HepG2 (cell line): ENCODE data around the gene GAL3ST1. TPM values are rescaled to one million over a fixed set of nuclear protein-coding genes. Genes with fewer than 3 reads are reported as not detected.

ENCODE experiments used
- CHD4 ChIP-seq: fragments of 200-600 bp; sonication (generic); IDR thresholded peaks from 2 replicates; pipeline ENCODE4 v1.7.0; 2017; ENCODE audit warnings: mild to moderate bottlenecking, low read length, borderline replicate concordance
- FOXA3 ChIP-seq: IDR thresholded peaks from 2 replicates; pipeline ENCODE4 v1.6.1; 2016; ENCODE audit warnings: missing genetic modification reagents, missing compliant biosample characterization
- POLR2A ChIP-seq, 2 experiments: IDR thresholded peaks; 2 replicates each; pipeline ENCODE4 v1.6.1; 2011; ENCODE audit warnings: low read depth in 2 of 2, low read length in 2 of 2, mild to moderate bottlenecking in 1 of 2, moderate library complexity in 1 of 2; ENCODE audit not compliant: insufficient read depth in 1 of 2
- SMAD9 ChIP-seq: sonication (generic); formaldehyde crosslinking; IDR thresholded peaks from 2 replicates; pipeline ENCODE4 v1.5.1; 2020; ENCODE audit warnings: mild to moderate bottlenecking, missing genetic modification reagents
- SP4 ChIP-seq: sonication (generic); formaldehyde crosslinking; IDR thresholded peaks from 2 replicates; pipeline ENCODE4 v1.8.1; 2023; ENCODE audit warnings: mild to moderate bottlenecking, missing genetic modification reagents
- ZNF343 ChIP-seq: sonication (generic); formaldehyde crosslinking; IDR thresholded peaks from 2 replicates; pipeline ENCODE4 v1.4.0; 2020; ENCODE audit warnings: mild to moderate bottlenecking, missing genetic modification reagents
- ZNF629 ChIP-seq: sonication (generic); formaldehyde crosslinking; conservative IDR thresholded peaks from 2 replicates; pipeline ENCODE4 v1.5.0; 2020; ENCODE audit warnings: missing genetic modification reagents
- ZNF850 ChIP-seq: sonication (generic); formaldehyde crosslinking; conservative IDR thresholded peaks from 2 replicates; pipeline ENCODE4 v1.9.0; 2021; ENCODE audit warnings: mild to moderate bottlenecking, missing genetic modification reagents
- polyA plus RNA-seq, 8 experiments: library from polyadenylated mRNA; depleted of rRNA in 3 of 8; stranded (reverse) in 7 of 8; unstranded in 1 of 8; fragments of >200 nt; fragmentation: Illumina TruSeq in 4 of 8; extraction: Trizol in 4 of 8; gene quantifications; 2 replicates each; pipeline versions ENCODE4 v1.2.1 to v1.2.3, GENCODE V29; 2011 to 2016; ENCODE audit warnings: low read depth in 4 of 8, missing spikeins in 1 of 8, mixed read lengths in 1 of 8; ENCODE audit not compliant: insufficient read depth in 1 of 8
- total RNA-seq, 5 experiments: library from RNA; depleted of rRNA; stranded (reverse); fragments of >200 nt; fragmentation: Illumina TruSeq; extraction: Trizol; gene quantifications; 2 replicates each; pipeline ENCODE4 v1.2.3, GENCODE V29; 2016; ENCODE audit warnings: low read depth in 1 of 5
- TF ChIP-seq, protein P1 (sequence below): sonication (generic); formaldehyde crosslinking; conservative IDR thresholded peaks from 2 replicates; pipeline ENCODE4 v1.4.0; 2020; ENCODE audit warnings: missing genetic modification reagents
- TF ChIP-seq, protein P2 (sequence below): sonication (generic); formaldehyde crosslinking; IDR thresholded peaks from 2 replicates; pipeline ENCODE4 v1.4.0; 2020; ENCODE audit warnings: missing genetic modification reagents, borderline replicate concordance
- TF ChIP-seq, protein P3 (sequence below): sonication (generic); formaldehyde crosslinking; conservative IDR thresholded peaks from 2 replicates; pipeline ENCODE4 v1.4.0; 2020; ENCODE audit warnings: missing genetic modification reagents
- TF ChIP-seq, protein P4 (sequence below): sonication (generic); formaldehyde crosslinking; IDR thresholded peaks from 2 replicates; pipeline ENCODE4 v1.5.1; 2020; ENCODE audit warnings: mild to moderate bottlenecking, moderate library complexity, missing genetic modification reagents

GAL3ST1 gene
- total and polyA plus RNA-seq, 2 of the 13 experiments (the other 11 are each of a cell fraction or from before 2014, with no cell fraction given): 4.4 to 14.7 TPM

DNA sequence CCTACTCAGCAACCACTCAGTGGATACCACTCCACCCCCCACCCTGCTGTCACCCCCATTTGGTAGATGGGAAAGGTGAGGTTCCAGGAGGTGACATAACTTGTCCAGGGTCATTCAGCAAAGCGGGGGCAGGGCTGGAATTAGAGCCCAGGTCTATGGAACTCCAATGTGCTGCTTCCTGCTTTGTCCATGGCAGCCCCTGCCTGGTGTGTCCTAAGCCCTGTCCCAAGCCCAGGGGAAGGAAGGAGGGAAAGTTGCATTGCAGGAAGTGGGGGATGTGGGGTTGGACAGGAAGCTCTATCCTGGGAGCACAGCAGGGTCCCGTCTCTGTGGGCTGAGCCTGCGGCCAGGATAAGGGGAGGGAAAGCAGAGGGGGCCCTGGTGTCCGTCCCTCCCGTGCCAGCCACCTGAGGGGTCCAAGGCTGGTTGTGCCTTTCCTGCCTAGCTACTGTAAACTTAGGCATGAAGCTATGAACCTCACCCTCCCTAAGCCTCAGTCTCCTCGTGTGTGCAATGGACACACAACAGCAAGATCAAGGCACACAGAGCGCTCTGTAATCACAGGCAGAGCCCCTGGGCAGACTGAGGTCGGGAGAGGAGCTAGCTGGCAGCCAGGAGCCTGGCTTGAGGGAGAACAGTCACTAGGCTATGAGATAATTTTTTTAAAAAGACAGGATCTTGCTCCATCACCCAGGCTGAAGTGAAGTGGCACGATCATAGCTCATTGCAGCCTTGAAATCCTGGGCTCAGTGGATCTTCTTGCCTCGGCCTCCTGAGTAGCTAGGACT is 12.9 kb downstream of the GAL3ST1 start (continued):
- TF ChIP-seq FOXA3 (CRISPR knock-in tag): no peak
- TF ChIP-seq, protein P1, sequence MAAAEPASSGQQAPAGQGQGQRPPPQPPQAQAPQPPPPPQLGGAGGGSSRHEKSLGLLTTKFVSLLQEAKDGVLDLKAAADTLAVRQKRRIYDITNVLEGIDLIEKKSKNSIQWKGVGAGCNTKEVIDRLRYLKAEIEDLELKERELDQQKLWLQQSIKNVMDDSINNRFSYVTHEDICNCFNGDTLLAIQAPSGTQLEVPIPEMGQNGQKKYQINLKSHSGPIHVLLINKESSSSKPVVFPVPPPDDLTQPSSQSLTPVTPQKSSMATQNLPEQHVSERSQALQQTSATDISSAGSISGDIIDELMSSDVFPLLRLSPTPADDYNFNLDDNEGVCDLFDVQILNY (CRISPR knock-in tag): no peak
- TF ChIP-seq ZNF343 (CRISPR knock-in tag): no peak
- no peak for TF ChIP-seq CHD4
- TF ChIP-seq, protein P2, sequence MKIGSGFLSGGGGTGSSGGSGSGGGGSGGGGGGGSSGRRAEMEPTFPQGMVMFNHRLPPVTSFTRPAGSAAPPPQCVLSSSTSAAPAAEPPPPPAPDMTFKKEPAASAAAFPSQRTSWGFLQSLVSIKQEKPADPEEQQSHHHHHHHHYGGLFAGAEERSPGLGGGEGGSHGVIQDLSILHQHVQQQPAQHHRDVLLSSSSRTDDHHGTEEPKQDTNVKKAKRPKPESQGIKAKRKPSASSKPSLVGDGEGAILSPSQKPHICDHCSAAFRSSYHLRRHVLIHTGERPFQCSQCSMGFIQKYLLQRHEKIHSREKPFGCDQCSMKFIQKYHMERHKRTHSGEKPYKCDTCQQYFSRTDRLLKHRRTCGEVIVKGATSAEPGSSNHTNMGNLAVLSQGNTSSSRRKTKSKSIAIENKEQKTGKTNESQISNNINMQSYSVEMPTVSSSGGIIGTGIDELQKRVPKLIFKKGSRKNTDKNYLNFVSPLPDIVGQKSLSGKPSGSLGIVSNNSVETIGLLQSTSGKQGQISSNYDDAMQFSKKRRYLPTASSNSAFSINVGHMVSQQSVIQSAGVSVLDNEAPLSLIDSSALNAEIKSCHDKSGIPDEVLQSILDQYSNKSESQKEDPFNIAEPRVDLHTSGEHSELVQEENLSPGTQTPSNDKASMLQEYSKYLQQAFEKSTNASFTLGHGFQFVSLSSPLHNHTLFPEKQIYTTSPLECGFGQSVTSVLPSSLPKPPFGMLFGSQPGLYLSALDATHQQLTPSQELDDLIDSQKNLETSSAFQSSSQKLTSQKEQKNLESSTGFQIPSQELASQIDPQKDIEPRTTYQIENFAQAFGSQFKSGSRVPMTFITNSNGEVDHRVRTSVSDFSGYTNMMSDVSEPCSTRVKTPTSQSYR: 0 out of 2 replicates have a peak, but pooled peaks have one; percentile 49
- TF ChIP-seq SP4 (CRISPR knock-in tag): no peak
- TF ChIP-seq ZNF629 (CRISPR knock-in tag): peak; percentile 78
- TF ChIP-seq SMAD9: no peak
- TF ChIP-seq, protein P3, sequence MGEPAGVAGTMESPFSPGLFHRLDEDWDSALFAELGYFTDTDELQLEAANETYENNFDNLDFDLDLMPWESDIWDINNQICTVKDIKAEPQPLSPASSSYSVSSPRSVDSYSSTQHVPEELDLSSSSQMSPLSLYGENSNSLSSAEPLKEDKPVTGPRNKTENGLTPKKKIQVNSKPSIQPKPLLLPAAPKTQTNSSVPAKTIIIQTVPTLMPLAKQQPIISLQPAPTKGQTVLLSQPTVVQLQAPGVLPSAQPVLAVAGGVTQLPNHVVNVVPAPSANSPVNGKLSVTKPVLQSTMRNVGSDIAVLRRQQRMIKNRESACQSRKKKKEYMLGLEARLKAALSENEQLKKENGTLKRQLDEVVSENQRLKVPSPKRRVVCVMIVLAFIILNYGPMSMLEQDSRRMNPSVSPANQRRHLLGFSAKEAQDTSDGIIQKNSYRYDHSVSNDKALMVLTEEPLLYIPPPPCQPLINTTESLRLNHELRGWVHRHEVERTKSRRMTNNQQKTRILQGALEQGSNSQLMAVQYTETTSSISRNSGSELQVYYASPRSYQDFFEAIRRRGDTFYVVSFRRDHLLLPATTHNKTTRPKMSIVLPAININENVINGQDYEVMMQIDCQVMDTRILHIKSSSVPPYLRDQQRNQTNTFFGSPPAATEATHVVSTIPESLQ: no peak
- TF ChIP-seq, protein P4, sequence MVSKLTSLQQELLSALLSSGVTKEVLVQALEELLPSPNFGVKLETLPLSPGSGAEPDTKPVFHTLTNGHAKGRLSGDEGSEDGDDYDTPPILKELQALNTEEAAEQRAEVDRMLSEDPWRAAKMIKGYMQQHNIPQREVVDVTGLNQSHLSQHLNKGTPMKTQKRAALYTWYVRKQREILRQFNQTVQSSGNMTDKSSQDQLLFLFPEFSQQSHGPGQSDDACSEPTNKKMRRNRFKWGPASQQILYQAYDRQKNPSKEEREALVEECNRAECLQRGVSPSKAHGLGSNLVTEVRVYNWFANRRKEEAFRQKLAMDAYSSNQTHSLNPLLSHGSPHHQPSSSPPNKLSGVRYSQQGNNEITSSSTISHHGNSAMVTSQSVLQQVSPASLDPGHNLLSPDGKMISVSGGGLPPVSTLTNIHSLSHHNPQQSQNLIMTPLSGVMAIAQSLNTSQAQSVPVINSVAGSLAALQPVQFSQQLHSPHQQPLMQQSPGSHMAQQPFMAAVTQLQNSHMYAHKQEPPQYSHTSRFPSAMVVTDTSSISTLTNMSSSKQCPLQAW: 0 out of 2 replicates have a peak, but pooled peaks have one; percentile 19
- TF ChIP-seq POLR2A (IDR thresholded peaks at IDR 0.05; ENCODE audit: insufficient read depth in 1 of 2, low read depth in 2 of 2, low read length in 2 of 2): no peak
- no peak for TF ChIP-seq ZNF850 (CRISPR knock-in tag)
